Activated naive CD8-positive, alpha-beta T cell treated with anti-CD3 and anti-CD28 coated beads for 36 hours (primary cell): ENCODE data around the gene CPNE5. TPM values are rescaled to one million over a fixed set of nuclear protein-coding genes. Genes with fewer than 3 reads are reported as not detected.

ENCODE experiments used
- DNase-seq: peaks from one replicate; pipeline ENCODE4 v3.0.0; 2021
- H3K27ac Mint-ChIP-seq: one replicate; pipeline ENCODE4 v1.8.0; 2022; ENCODE audit warnings: mild to moderate bottlenecking, moderate library complexity, mixed read lengths
- H3K27me3 Mint-ChIP-seq: one replicate; pipeline ENCODE4 v1.8.0; 2022; ENCODE audit warnings: mild to moderate bottlenecking, mixed read lengths
- H3K36me3 Mint-ChIP-seq: one replicate; pipeline ENCODE4 v1.8.0; 2021; ENCODE audit warnings: mild to moderate bottlenecking, mixed read lengths
- H3K4me1 Mint-ChIP-seq: one replicate; pipeline ENCODE4 v1.8.0; 2021; ENCODE audit warnings: mixed read lengths
- H3K4me3 Mint-ChIP-seq: one replicate; pipeline ENCODE4 v1.8.0; 2022; ENCODE audit warnings: mild to moderate bottlenecking, moderate library complexity, mixed read lengths
- H3K9me3 Mint-ChIP-seq: one replicate; pipeline ENCODE4 v1.8.0; 2022; ENCODE audit warnings: mixed read lengths
- total RNA-seq, 2 experiments: library from RNA; stranded (reverse); gene quantifications; one replicate each; pipeline ENCODE4 v1.2.3, GENCODE V29; 2021

Gene CPNE5
- total RNA-seq, 2 experiments from 2014 or later = 0.72 to 1.2 TPM

DNA sequence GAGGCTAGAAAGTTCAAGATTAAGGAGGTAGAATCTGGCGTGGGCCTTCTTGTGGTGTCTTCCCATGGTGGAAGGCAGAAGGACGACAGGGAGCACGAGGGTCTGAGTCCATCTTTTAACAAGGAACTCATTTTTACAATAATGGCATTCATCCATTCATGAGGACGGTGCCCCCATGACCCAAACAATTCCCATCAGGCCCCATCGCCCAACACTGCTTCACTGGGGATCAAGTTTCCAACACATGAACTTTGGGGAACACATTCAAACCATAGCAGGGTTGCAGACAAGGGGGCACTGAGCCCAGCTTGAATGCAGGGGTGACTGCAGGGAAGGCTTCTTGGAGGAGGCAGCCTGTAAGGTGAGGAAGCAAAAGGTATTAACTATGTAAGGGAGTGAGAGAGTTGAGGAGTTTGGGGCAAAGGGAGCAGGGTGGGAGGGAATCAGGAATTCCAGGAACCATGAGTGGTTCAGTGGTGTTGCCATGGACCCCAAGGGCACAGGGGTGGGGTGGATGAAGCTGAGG is 136.1 kb downstream of the CPNE5 start:
- no peaks in the 10 kb centered on the region for H3K4me1 Mint-ChIP-seq
- no peak overlapping the region for H3K27ac Mint-ChIP-seq
- H3K27me3 Mint-ChIP-seq = no peaks in the 10 kb centered on the region
- no peak overlapping the region for H3K4me3 Mint-ChIP-seq
- DNase-seq = no peak
- no peaks in the 10 kb centered on the region for H3K36me3 Mint-ChIP-seq
- no peaks in the 10 kb centered on the region for H3K9me3 Mint-ChIP-seq

- no peak overlapping the region for H3K27ac Mint-ChIP-seq
- no peaks in the 10 kb centered on the region for H3K4me1 Mint-ChIP-seq
Measured at GRCh38 chr6:36702656-36703055, 136.6 kb downstream of the CPNE5 start.

DNA sequence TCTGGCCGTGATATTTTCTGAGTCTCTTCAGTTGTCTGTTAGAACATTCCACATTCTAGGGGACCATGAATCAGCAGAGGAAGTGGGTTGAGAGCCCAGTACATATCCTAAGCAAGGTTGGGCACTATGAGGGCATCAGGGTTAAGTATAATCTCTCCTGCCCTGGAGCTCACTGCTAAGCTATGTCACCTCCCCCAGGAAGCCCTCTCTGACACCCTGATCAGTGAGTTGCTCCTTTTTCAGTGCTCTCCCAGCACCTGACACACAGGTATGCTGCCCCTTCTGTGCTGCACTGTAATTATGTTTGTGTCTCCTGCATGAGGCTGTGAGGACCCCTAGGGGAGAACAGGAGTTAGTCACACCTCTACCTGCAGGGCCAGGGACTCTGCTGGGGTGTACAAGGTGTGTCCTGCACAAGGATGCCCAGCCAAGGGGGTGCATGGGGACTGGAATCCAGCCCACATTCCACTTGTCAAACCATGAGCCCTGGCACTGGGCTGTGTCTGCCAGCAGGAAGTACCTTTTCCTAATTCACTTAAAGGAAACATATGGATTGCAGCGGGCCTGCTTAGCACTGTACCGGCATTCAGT is 137.7 kb downstream of the CPNE5 start:
- no peaks in the 10 kb centered on the region for H3K36me3 Mint-ChIP-seq
- no peak overlapping the region for H3K27ac Mint-ChIP-seq

More at GRCh38 chr6:36702656-36703055, 136.6 kb downstream of the CPNE5 start:
- Mint-ChIP-seq H3K36me3 (no peaks in the 10 kb centered on the region), H3K9me3 (no peaks in the 10 kb centered on the region), H3K27me3 (no peaks in the 10 kb centered on the region), H3K4me3 (no peak overlapping the region)
- no peak for DNase-seq

DNA sequence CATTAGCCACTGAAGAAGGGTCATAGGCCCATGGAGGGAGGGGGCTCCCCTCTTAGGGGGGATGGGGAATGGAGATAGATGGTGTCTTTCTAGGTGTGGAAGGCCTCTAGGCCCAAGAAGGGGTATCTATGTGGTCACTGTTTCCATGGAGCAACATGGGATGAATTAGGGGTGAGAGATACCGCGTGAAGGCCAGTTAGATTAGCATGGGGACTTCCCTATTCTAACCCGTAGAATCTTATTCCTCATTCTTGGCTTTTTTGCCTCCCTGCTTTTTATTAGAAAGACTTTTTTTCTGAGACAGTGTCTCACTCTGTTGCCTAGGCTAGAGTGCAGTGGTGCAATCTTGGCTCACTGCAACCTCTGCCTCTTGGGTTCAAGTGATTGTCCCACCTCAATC is 138.4 kb downstream of the CPNE5 start:
- H3K4me1 Mint-ChIP-seq = no peaks in the 10 kb centered on the region
- H3K36me3 Mint-ChIP-seq = no peaks in the 10 kb centered on the region
- H3K27ac Mint-ChIP-seq = no peak overlapping the region
- DNase-seq = no peak
- H3K4me3 Mint-ChIP-seq = no peak overlapping the region
- H3K27me3 Mint-ChIP-seq = no peaks in the 10 kb centered on the region
- H3K9me3 Mint-ChIP-seq = no peaks in the 10 kb centered on the region

More for the DNA sequence above, 137.7 kb downstream of the CPNE5 start:
- H3K27me3 Mint-ChIP-seq = no peaks in the 10 kb centered on the region
- no peaks in the 10 kb centered on the region for H3K9me3 Mint-ChIP-seq
- H3K4me1 Mint-ChIP-seq = no peaks in the 10 kb centered on the region
- H3K4me3 Mint-ChIP-seq = no peak overlapping the region
- DNase-seq = no peak

GRCh38 chr6:36700071-36700812 is 139.0 kb downstream of the CPNE5 start:
- no peak overlapping the region for H3K4me3 Mint-ChIP-seq
- no peaks in the 10 kb centered on the region for H3K36me3 Mint-ChIP-seq
- no peak overlapping the region for H3K27ac Mint-ChIP-seq
- no peaks in the 10 kb centered on the region for H3K27me3 Mint-ChIP-seq
- DNase-seq = no peak
- no peaks in the 10 kb centered on the region for H3K9me3 Mint-ChIP-seq
- H3K4me1 Mint-ChIP-seq = peaks cover 4% of the 10 kb centered on the region

DNA sequence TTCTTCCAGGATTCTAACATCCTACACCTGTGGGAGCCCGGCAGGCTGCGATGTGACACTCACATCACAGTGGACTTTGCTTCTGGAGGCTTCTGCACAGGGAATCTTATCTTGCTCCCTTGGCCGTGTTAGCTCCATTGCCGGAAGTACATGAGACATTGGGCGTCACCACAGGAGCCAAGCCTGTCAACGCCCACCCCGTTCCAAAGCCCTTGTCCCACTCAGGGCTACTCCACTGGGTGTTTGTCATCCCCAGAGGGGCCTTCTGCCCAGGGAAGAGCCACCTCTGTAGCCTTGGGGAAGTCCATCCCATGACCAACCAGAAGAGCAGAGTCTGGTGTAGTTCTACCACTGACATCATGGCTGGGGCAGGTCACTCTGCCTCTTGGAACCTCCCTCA is 139.9 kb downstream of the CPNE5 start:
- Mint-ChIP-seq H3K4me3 (no peak overlapping the region), H3K4me1 (peaks cover 7% of the 10 kb centered on the region), H3K27me3 (no peaks in the 10 kb centered on the region), H3K9me3 (no peaks in the 10 kb centered on the region), H3K27ac (no peak overlapping the region), H3K36me3 (no peaks in the 10 kb centered on the region)
- DNase-seq = no peak

- Mint-ChIP-seq H3K9me3 (no peaks in the 10 kb centered on the region), H3K27me3 (no peaks in the 10 kb centered on the region), H3K4me1 (peaks cover 7% of the 10 kb centered on the region), H3K36me3 (no peaks in the 10 kb centered on the region), H3K27ac (no peak overlapping the region), H3K4me3 (no peak overlapping the region)
- no peak for DNase-seq
Measured at GRCh38 chr6:36698871-36699271, 140.4 kb downstream of the CPNE5 start.

- Mint-ChIP-seq H3K27me3 (no peaks in the 10 kb centered on the region), H3K36me3 (no peaks in the 10 kb centered on the region), H3K4me3 (no peak overlapping the region), H3K27ac (no peak overlapping the region), H3K9me3 (no peaks in the 10 kb centered on the region), H3K4me1 (peaks cover 7% of the 10 kb centered on the region)
- DNase-seq = no peak
Measured at GRCh38 chr6:36698196-36698595, 141.0 kb downstream of the CPNE5 start.

DNA sequence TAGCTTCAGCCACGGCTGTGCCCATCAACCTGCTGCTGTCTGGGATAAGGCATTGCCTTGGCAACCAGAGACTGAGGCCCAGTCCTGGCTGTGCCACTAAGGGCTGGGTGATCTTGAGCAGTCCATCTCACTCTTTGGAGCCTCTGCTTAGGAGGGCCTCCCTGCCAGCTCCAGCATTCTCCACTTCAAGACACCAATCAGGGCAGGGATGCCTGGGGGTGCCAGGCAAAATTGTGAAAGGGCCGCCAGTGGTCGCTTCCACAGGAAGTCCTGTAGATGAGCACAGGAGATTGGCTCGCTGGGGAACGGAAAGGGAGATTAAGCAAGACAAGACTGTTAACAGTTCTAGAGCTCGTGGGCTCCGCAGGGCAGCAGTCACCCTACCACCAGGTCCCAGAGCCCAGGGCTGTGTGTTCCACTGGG is 141.8 kb downstream of the CPNE5 start, which contains the start of gene RAB44:
RAB44 (plus strand) TSS at position 346 of the 423 bp plus-strand sequence. CDS start 6,410 bp downstream, outside the sequence.
- H3K27ac Mint-ChIP-seq = no peak within 1 kb of the TSS
- H3K9me3 Mint-ChIP-seq = no peaks in the 10 kb centered on the region
- H3K4me1 Mint-ChIP-seq = peaks cover 10% of the 10 kb centered on the region

DNA sequence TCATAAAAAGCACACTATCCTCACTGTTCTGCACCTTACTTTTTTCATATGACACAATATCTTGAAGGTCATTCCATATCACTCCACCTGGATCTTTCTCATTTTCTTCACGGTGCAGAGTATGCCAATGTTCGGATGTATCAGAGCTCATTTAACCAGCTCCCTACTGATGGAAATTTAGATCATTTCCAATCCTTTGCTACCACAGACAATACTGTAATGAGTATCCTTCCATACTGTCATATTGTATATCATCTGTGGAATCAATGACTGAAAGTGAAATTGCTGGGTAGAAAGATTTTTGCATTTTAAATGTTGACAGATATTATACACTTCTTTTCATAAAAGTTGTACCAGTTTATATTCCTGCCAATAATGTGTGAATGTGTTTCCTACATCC is 143.8 kb downstream of the CPNE5 start:
- no peak overlapping the region for H3K27ac Mint-ChIP-seq
- H3K36me3 Mint-ChIP-seq = no peaks in the 10 kb centered on the region
- DNase-seq = no peak
- H3K4me3 Mint-ChIP-seq = no peak overlapping the region
- no peaks in the 10 kb centered on the region for H3K9me3 Mint-ChIP-seq
- no peaks in the 10 kb centered on the region for H3K27me3 Mint-ChIP-seq
- peaks cover 16% of the 10 kb centered on the region for H3K4me1 Mint-ChIP-seq

More for the DNA sequence above, 141.8 kb downstream of the CPNE5 start, which contains the start of gene RAB44:
- Mint-ChIP-seq H3K27me3 (no peaks in the 10 kb centered on the region), H3K4me3 (no peak within 1 kb of the TSS), H3K36me3 (no peaks in the 10 kb centered on the region)
- no peak for DNase-seq

DNA sequence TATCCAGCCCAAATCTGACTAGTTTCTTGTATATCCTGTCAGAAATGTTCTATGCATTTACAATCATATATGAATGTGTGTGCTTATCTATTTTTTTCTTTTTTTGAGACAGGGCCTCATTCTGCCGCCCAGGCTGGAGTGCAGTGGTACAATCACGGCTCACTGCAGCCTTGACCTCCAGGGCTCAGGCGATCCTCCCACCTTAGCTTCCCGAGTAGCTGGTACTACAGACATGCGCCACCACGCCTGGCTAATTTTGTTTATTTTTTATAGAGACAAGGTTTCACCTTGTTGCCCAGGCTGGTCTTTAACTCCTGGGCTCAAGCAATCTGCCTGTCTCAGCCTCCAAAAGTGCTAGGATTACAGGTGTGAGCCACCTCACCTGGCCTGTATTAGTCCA is 144.6 kb downstream of the CPNE5 start:
- no peak for DNase-seq
- no peak overlapping the region for H3K4me3 Mint-ChIP-seq
- no peaks in the 10 kb centered on the region for H3K9me3 Mint-ChIP-seq
- peaks cover 16% of the 10 kb centered on the region for H3K4me1 Mint-ChIP-seq
- no peak overlapping the region for H3K27ac Mint-ChIP-seq
- no peaks in the 10 kb centered on the region for H3K36me3 Mint-ChIP-seq
- no peaks in the 10 kb centered on the region for H3K27me3 Mint-ChIP-seq

GRCh38 chr6:36692861-36693702 is 146.2 kb downstream of the CPNE5 start:
- Mint-ChIP-seq H3K9me3 (no peaks in the 10 kb centered on the region), H3K27me3 (no peaks in the 10 kb centered on the region), H3K27ac (no peak overlapping the region), H3K4me3 (no peak overlapping the region), H3K36me3 (no peaks in the 10 kb centered on the region), H3K4me1 (peaks cover 16% of the 10 kb centered on the region)
- DNase-seq = no peak

- Mint-ChIP-seq H3K27ac (no peak overlapping the region), H3K9me3 (no peaks in the 10 kb centered on the region), H3K27me3 (no peaks in the 10 kb centered on the region), H3K4me1 (peaks cover 16% of the 10 kb centered on the region), H3K4me3 (no peak overlapping the region), H3K36me3 (no peaks in the 10 kb centered on the region)
- DNase-seq = no peak
Measured at GRCh38 chr6:36692220-36692619, 147.0 kb downstream of the CPNE5 start.

GRCh38 chr6:36691612-36692011 is 147.6 kb downstream of the CPNE5 start:
- Mint-ChIP-seq H3K27me3 (no peaks in the 10 kb centered on the region), H3K9me3 (no peaks in the 10 kb centered on the region), H3K36me3 (peaks cover 2% of the 10 kb centered on the region), H3K4me3 (no peak overlapping the region), H3K27ac (no peak overlapping the region), H3K4me1 (peaks cover 16% of the 10 kb centered on the region)
- no peak for DNase-seq

DNA sequence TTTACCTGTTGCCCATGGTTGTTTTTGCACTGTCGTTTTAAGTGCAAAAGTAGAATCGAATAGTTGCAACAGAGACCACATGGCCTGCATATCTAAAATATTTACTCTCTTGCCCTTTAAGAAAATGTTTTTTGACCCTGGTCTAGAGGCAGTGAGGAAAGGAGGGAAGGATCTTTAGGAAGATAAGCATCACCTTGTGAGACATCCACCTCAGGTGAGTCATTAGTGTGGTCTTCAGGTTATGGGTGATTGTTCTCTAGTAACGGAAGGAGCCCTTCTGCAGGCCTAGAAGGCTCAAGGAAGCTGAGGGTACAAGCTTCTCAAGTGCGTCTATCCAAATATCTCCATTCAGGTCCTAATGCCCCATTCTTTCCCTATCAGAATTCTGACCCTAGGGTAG is 148.2 kb downstream of the CPNE5 start:
- Mint-ChIP-seq H3K9me3 (no peaks in the 10 kb centered on the region), H3K27me3 (no peaks in the 10 kb centered on the region), H3K27ac (no peak overlapping the region), H3K4me1 (peaks cover 16% of the 10 kb centered on the region), H3K4me3 (no peak overlapping the region), H3K36me3 (peaks cover 4% of the 10 kb centered on the region)
- DNase-seq = no peak
